M059J (cell line): Measurements from ENCODE around the gene MAFF. TPM values are rescaled to one million over a fixed set of nuclear protein-coding genes. Genes with fewer than 3 reads are reported as not detected.
"Not testable (repeated sequence)": the region's sequence is repeated elsewhere in the genome, so short reads cannot be mapped to it uniquely, and the experiment has no call there.

Source experiments
- DNase-seq: peaks from one replicate; pipeline ENCODE4 v3.0.0-alpha.2; 2012; ENCODE audit warnings: low read depth
- total RNA-seq: library from RNA; depleted of rRNA; stranded (reverse); fragments of >200 nt; shearing (Covaris generic); gene quantifications from 2 replicates; pipeline ENCODE4 v1.2.3, GENCODE V29; 2014; rRNA removed

MAFF gene
- total RNA-seq, result 9.1 and 13.5 TPM in 2 replicates

- DNase-seq, result peak; percentile 93
These were observed at the start of gene MAFF for GRCh38 chr22:38201711-38202436. MAFF (plus strand) TSS chr22:38201994; CDS start chr22:38213854, 11,860 bp downstream.

GRCh38 chr22:38153821-38154562, 47.8 kb upstream of the MAFF start:
- no peak for DNase-seq

- DNase-seq, result not testable (repeated sequence)
These were observed 47.3 kb upstream of the MAFF start for GRCh38 chr22:38154563-38154915.

DNA sequence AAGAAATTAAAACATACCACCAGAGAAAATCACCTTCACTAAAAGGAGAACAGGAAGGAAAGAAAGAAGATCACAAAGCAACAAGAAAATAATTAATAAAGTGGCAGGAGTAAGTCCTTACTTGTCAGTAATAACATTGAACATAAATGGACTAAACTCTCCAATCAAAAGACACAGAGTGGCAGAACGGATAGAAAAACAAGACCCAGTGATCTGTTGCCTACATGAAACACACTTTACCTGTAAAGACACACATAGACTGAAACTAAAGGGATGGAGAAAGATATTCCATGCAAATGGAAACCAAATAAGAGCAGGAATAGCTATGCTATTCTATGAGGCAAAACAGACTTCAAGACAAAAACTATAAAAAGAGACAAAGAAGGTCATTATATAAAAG, 46.1 kb upstream of the MAFF start:
- DNase-seq, result no peak

DNA sequence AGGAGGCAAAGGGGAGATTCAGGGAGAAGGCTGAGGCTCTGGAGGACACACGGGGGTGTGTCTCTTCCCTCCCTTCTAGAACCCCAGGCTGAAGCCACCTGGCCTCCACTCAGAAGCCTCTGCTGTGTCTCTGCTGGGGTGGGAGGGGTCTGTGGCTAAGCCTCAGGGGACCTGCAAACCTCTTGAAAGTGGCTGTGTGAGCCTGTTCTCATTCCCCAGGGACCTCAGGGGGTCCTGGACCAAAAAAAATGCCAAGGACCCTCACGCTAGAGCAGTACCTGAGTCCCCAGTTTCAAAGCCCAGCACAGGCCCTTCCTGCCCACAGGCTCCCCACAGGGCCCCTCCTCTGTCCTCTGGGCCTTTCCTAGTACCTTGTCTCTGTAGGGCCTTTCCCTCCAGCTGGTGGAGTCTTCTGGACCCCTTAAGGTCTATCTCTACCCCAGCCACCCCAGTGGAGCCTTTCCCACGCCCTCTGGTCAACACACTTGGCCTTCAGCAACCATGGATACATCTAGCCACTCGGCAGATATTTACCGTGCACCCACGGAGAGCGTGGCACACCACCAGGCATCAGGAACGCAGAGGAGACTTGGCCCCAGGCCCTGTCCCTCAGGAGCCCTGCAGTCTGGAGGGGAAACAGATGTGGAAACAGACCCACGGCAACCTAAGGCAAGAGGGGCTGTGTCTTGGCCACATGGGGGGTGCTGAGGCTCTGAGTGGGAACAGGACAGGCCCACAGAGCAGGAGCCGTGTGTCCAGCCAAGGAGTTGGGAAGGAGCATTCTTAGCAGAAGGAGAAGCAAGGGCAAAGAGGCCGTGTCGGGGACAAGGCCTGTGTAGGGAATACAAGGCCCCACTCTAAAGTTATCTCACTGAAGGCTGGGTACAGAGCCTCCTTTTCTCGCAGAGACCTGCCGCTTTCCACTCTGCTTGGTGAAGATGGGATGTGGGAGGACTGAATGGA, 38.6 kb upstream of the MAFF start:
- DNase-seq, result no peak

DNA sequence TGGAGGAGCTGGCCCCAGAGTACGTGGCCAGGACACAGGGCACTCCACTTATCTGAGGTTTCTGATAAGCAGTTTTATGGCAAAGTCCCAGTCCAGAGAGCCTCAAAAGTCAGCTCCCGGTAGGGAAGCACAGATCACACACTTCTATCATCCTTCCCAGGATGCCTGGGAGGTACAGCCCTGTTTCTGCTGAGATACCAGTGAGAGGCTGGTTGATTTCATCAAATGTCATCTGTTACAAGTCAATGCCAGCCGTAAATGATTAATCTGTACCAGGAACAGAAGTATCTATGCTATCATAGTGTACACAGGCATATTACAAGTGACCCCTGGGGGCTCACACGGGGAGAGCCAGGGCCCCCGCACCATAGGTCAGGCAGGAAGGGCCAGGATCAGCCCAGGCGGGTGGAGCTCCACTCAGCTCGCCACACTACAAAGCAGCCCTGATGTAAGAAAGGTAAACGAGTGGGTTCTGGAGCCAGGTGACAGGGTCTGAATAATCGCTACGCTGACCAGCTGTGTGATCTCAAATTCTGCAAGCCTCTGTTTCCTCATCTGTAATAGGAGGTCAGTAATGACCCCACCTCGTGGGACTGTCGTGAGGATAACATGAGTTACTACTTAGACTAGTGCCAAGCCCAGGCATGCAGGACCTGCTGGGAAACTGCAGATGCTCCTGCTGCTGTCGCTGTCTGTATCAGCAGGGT, 37.8 kb upstream of the MAFF start:
- no peak for DNase-seq

DNA sequence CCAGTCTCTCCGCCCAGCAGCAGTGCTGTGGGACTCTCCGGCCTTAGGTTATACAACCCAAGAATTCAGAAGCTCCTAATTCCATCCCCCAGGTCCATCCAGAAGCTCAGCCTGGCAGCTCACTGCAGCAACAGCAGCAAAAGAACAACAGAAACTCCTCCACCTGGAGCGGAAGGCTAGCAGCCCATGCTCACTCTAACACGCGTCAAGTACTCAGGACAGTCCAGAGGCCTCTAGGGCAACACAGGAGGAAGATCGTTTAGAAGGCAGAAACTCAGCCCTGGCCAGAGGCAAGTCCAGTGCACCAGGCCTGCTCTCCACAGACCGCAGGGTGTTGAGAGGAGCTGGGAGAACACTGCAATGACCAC, 37.3 kb upstream of the MAFF start:
- DNase-seq, result no peak

DNA sequence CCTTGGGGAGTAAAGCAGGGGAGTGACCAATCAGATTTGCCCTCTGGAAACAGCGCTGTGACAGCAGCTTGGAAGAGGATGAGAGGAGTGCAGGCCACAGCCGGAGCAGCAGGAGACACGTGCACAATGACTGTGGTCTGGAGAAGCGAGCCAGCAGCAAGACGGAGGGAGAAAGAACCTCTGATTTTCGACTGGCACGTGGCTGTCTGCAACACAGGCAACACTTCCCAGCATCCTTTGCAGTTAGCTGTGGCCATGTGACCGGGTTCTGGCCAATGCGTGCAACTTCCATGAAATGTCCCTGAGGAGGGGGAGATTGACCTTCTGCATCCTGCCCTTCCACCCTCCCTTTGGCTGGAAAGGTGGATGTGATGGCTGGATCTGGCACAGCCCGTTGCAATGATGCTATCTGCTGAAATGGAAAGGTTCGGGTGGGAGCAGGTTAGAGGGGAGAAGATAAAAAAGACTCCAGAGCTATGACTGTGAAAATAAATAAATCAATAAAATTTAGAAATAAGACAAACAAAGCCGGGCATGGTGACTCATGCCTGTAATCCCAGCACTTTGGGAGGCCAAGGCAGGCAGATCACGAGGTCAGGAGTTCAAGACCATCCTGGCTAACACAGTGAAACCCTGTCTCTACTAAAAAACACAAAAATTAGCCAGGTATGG, 35.7 kb upstream of the MAFF start:
- DNase-seq, result no peak

DNA sequence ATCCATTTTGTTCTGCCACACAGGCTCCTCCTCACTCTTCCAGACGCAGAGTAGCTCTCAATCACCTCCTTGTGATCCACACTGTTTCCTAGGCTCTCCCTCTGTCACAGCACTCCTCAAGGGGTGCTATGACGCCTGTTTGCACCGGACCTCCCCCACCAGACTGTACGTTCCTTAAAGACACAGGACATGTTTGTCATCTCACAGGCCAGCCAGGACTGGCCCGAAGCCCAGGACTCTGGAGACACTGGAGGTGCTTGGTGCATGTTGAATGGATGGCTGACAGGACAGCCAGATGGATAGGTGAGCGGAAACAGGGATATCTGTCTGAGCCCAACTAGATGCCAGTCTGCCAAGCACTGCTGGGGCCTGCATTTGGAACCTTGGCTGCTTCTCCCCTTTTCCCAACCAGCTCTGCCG, 33.8 kb upstream of the MAFF start:
- DNase-seq, result no peak

DNA sequence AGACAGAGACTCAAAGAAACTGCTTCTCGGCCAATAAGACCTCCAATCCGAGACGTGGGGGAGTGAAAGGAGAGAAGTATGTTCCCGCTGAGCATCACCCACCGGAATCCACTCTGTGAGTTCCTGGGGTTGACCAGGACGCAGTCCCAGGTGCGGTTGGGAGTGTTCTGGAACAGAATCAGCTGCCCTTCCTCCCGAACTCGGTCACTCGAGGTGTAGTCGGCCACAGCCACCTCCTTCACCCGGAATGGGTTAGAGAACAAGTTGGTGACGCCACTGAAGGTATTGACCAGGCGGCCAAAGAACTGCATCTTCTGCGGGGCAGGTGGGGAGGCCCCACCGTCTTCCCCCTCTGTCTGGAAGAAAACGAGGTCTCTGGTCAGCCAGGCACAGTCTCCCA, 32.7 kb upstream of the MAFF start:
- DNase-seq, result no peak

DNA sequence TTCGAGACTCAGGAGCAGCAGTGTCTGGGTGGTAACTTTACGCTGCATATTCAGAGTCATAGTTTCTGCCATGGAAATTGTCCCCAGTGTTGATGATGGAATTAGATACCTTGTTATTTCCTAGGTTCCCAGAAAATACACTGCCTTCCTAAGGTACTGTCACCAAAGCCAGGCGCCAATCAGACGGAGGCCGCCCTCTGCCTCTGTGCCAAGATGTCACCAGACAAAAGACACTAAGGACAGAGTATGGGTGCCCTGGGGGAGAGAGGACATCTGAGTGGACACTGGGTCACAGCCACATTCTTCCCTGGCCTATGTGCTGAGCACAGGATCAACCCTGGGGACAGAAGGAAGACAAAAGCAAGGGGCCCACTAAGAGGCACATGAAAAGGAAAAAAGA, 31.3 kb upstream of the MAFF start:
- no peak for DNase-seq

GRCh38 chr22:38171927-38172831, 29.6 kb upstream of the MAFF start:
- no peak for DNase-seq

DNA sequence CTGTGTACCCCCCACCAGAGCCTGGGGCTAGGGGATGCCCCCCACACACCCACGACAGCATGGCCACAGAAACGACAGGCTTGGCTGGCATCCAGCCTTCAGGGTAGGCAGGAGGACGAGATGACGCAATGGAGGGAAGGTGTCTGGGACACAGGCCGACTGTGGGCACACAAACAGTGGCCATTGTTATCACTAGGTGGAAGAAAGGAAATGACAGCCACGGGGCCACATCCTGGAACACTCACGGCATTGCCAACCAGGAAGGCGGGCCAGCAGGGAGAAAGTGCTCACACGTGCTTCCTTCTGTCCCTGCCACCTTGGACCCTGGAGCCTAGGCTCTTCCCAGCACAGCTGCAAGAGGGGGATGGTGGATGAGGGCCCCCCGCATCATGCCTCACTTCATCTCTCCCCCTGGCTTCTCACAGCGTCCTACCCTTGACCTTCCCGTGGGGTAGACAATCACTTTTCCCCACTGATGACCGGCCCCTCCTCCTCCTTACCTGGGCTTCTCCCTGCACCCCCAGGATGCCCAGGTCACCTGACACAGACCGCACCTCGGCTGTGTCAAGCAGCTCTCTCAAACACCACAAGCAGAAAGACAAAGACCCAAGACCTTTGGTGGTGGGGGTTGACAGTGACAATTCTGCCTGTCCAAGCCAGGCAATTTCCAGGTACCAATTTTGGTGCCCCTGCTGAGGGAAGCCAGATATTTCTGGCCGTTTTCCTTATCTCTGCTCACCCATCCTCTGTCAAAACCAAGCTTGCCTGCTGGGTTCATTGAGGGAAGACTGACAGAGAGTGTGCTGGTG, 28.8 kb upstream of the MAFF start:
- DNase-seq, result peak; percentile 73

GRCh38 chr22:38173641-38173906, 28.2 kb upstream of the MAFF start:
- no peak for DNase-seq

- DNase-seq, result no peak
These were observed 27.2 kb upstream of the MAFF start for GRCh38 chr22:38174626-38175025.

DNA sequence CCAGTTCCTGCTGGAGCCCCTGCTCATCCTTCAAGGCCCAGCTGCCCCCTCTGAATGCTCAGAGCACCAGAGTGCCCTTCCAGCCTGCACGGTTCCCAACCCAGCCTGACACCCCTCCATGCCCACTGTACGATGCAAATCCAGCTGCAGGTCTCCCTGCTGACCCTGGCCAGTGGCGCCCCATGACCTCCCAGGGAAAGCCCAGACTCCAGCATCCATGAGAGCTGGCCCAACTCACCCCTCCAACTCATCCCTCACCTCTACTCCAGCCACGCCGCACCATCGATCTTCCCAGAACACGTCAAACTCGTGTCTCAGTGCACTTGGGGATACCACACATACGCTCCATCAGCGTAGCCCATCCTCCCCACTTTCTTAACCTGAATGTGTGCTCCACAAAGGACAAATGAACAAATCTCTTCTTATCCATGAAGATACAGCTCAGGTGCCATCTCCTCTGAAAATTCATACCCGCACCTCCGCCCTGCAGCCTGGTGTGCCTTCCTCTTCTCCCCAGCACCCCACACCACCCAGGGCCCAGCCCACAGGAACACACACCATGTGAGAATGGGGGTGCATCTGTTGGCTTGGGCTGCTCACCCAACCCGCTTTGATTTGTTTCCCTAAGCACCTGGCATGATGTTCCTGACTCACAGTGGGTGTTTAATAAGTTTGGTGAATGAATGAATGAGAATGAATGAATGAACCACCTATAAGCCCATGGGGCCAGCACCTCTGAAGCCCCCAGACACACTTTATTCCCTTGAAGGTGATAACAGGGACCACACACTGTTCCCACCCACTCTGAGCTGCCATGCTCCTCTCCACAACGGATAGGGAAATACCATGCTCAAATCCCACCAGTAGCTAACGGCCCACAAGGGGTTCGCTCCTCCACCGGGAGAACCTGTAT, 26.3 kb upstream of the MAFF start:
- DNase-seq, result no peak

- DNase-seq, result peak; percentile 96
These were observed 25.5 kb upstream of the MAFF start for GRCh38 chr22:38176170-38176741.

DNA sequence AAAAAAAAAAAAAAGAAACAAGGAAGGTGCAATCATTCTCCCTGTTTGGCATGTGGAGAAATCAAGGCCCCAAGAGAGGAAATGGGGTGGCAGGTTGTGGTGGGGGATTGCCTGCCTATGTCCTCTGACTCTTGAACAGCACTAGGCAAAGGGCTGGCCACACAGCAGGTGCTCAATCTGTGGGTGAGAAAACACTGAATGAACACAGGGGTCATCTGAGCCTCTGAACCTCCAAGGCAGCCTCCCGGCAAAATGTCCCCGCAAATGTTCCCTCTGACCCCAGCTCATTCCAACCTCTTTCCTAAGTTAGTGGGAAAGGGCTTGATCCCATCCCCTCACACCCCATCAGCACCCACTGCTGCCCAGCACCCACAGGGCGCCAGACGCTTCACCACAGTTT, 24.8 kb upstream of the MAFF start:
- DNase-seq, result no peak
